ENCODE measurements around the gene CDH23.

DNA sequence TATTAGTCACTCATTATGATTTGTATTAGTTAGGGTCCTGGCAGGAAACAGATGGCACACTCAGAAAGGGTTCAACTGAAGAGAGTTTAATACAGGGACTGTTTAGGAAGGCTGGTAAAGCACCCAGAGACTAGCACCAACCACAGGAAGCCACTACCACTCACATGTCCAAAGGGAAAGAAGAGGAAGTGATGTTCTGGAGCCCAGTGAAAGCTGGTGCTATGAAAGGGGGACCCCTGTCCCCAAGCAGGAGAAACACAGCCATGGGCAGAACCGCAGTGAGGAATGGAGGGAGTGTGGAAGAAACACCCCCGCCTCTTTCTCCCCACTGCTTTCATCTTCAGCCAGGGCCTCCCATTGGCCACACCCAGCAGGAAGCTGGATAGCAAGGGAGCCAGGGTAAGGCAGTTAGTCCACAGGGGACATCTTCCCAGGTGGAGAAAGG, 379.8 kb downstream of the CDH23 start:
- TF ChIP-seq POLR2A (IDR thresholded peaks at IDR 0.05) = no peak
- TF ChIP-seq, protein P1, sequence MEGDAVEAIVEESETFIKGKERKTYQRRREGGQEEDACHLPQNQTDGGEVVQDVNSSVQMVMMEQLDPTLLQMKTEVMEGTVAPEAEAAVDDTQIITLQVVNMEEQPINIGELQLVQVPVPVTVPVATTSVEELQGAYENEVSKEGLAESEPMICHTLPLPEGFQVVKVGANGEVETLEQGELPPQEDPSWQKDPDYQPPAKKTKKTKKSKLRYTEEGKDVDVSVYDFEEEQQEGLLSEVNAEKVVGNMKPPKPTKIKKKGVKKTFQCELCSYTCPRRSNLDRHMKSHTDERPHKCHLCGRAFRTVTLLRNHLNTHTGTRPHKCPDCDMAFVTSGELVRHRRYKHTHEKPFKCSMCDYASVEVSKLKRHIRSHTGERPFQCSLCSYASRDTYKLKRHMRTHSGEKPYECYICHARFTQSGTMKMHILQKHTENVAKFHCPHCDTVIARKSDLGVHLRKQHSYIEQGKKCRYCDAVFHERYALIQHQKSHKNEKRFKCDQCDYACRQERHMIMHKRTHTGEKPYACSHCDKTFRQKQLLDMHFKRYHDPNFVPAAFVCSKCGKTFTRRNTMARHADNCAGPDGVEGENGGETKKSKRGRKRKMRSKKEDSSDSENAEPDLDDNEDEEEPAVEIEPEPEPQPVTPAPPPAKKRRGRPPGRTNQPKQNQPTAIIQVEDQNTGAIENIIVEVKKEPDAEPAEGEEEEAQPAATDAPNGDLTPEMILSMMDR (IDR thresholded peaks at IDR 0.05) = no peak

Data from adrenal gland (tissue), 5 donors.